Ascending aorta (tissue), 2 donors: ENCODE measurements around the gene ABCC5. TPM values are rescaled to one million over a fixed set of nuclear protein-coding genes. Genes with fewer than 3 reads are reported as not detected.

Experiments
- DNase-seq, 2 donors: peaks; one replicate each; pipeline ENCODE4 v3.0.0-alpha.2; 2019; ENCODE audit warnings: low spot score in 2 of 2
- H3K27ac ChIP-seq, 2 donors: fragments of 200-600 bp; sonication (generic); one replicate each; pipeline ENCODE4 v1.5.1; 2016 to 2017; ENCODE audit warnings: mild to moderate bottlenecking in 1 of 2
- H3K27me3 ChIP-seq: fragments of 200-600 bp; sonication (generic); one replicate; pipeline ENCODE4 v1.5.1; 2017
- H3K36me3 ChIP-seq, 2 donors: fragments of 200-600 bp; sonication (generic); one replicate each; pipeline ENCODE4 v1.5.1; 2016
- H3K4me1 ChIP-seq, 2 donors: fragments of 200-600 bp; sonication (generic); one replicate each; pipeline ENCODE4 v1.5.1; 2016 to 2017; ENCODE audit warnings: mild to moderate bottlenecking in 1 of 2
- H3K4me3 ChIP-seq, 2 donors: fragments of 200-600 bp; sonication (generic); one replicate each; pipeline ENCODE4 v1.5.1; 2016 to 2017; ENCODE audit warnings: mild to moderate bottlenecking in 1 of 2
- H3K9me3 ChIP-seq, 2 donors: fragments of 200-600 bp; sonication (generic); one replicate each; pipeline ENCODE4 v1.5.1; 2016
- CTCF ChIP-seq, 3 experiments: fragments of 200-600 bp in 2 of 3; fragments of 450-650 bp in 1 of 3; sonication (generic) in 2 of 3; IDR thresholded peaks; one replicate each; pipeline ENCODE4 v1.5.1; 2016 to 2019; ENCODE audit warnings: antibody characterized with exemption in 3 of 3, mild to moderate bottlenecking in 1 of 3, moderate library complexity in 1 of 3
- intact Hi-C: fragments of 100-400 bp; cut with DNase I; formaldehyde crosslinking; loops from one replicate; pipeline ENCODE4 v1.15.1; 2023
- total RNA-seq: library from RNA; depleted of rRNA; stranded (reverse); fragments of >200 nt; gene quantifications from one replicate; pipeline ENCODE4 v1.1.0, GENCODE V29; 2016

Gene ABCC5
- total RNA-seq, 1 donor from 2014 or later = 16.2 TPM

GRCh38 chr3:183988216-183988790 is 29.4 kb downstream of the ABCC5 start:
- Histone ChIP-seq H3K4me1 (no peaks in the 10 kb centered on the region), H3K9me3 (no peaks in the 10 kb centered on the region), H3K4me3 (no peak overlapping the region), H3K27me3 (no peaks in the 10 kb centered on the region), H3K27ac (no peak overlapping the region), H3K36me3 (peaks cover 37 to 40% of the 10 kb centered on the region in 2 donors)
- DNase-seq = no peak
- intact Hi-C loops = no loop called here
- TF ChIP-seq CTCF (IDR thresholded peaks at IDR 0.05) = no peak

GRCh38 chr3:183987000-183987600 is 30.6 kb downstream of the ABCC5 start:
- DNase-seq = no peak
- Histone ChIP-seq H3K27me3 (no peaks in the 10 kb centered on the region), H3K4me3 (no peak overlapping the region), H3K27ac (no peak overlapping the region), H3K9me3 (no peaks in the 10 kb centered on the region), H3K4me1 (no peaks in the 10 kb centered on the region), H3K36me3 (peaks cover 43 to 51% of the 10 kb centered on the region in 2 donors)
- intact Hi-C loops = no loop called here
- TF ChIP-seq CTCF (IDR thresholded peaks at IDR 0.05) = no peak

DNA sequence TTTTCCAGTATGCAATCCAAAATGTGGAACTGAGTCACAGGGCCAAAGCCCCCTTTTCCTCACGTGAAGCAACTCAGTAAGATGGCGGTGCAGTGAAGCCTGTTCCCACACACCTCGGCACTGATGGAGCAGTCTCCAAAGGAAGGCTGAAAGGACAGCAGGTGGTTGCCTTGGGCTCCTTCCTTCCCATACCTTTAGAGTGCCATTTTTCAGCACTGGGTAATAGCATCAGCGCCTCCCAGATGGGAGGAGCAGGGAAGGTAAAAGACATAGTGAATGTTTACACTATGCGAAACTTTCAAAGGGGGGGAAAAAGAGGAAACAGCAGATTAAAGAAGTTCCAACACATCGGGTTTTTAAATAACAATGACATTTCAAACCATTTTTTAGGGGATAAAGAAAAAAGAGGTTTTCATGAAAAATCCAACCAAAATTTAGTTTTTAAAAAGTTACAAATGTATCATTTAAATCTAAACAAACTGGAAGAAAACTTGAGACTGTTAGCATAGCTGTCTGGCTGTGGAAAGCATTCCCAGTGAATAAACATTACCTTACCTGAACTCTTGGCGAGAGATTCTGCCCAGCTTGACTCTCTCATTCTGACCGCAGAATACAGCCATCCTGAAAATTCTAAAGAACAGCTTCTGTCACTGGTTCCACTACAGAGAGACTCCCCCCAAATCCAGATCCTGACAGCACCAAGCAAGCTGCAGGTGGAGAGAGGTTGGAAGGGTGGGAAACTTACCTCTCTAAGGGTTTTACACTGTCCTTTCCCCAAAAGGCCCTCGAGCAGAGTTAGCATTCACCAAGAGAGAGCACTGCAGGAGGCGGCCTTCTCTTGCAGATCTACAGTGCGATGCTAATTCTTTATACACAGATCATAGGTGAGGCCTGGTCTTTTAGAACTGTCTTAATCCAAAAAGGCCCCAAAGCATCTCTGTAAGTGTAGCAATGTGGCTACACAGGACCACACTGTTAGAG is 32.6 kb downstream of the ABCC5 start:
- Histone ChIP-seq H3K27ac (no peak overlapping the region), H3K9me3 (no peaks in the 10 kb centered on the region), H3K36me3 (peaks cover 48 to 53% of the 10 kb centered on the region in 2 donors), H3K4me3 (no peak overlapping the region), H3K27me3 (no peaks in the 10 kb centered on the region), H3K4me1 (no peaks in the 10 kb centered on the region)
- intact Hi-C loops = no loop called here
- TF ChIP-seq CTCF (IDR thresholded peaks at IDR 0.05) = no peak
- DNase-seq = no peak

DNA sequence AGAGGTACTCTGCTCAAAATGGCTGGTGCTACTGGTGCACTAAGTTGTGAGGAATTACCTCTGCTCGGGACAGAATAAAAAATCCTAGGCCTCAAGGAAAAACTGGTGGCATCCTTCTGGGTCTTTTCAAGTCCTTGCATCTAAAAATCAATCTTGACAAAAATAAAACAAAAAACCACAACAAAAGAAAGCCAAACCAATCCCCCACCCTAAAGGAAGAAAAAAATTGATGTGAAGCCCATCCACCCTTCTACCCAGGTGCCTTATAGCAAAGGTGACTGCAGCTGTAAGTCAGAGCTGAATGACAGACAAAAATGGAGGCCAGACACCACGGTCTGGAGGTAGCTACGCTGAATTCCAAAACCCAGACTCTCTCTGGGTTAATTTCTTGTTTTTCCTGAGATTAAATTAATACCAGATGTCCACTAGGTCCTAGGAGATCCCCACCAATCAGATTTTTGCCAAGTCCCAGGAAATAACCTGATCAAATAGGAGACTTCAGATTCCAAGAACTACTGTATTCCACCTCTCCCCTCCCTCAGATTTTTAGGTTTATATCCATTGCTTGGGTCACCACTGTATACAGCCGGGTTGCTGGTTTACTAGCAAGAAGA is 33.5 kb downstream of the ABCC5 start:
- no peaks in the 10 kb centered on the region for H3K27me3 ChIP-seq
- no peaks in the 10 kb centered on the region for H3K9me3 ChIP-seq
- H3K4me1 ChIP-seq = no peaks in the 10 kb centered on the region
- H3K36me3 ChIP-seq = peaks cover 48 to 53% of the 10 kb centered on the region in 2 donors
- no peak overlapping the region for H3K4me3 ChIP-seq
- intact Hi-C loops = no loop called here
- no peak for DNase-seq
- H3K27ac ChIP-seq = no peak overlapping the region
- TF ChIP-seq CTCF (IDR thresholded peaks at IDR 0.05) = no peak

GRCh38 chr3:183981990-183982644 is 35.6 kb downstream of the ABCC5 start:
- H3K4me3 ChIP-seq = no peak overlapping the region
- no peak for TF ChIP-seq CTCF (IDR thresholded peaks at IDR 0.05)
- peaks cover 43 to 44% of the 10 kb centered on the region in 2 donors for H3K36me3 ChIP-seq
- H3K27me3 ChIP-seq = no peaks in the 10 kb centered on the region
- H3K27ac ChIP-seq = no peak overlapping the region
- H3K4me1 ChIP-seq = no peaks in the 10 kb centered on the region
- intact Hi-C loops = no loop called here
- H3K9me3 ChIP-seq = no peaks in the 10 kb centered on the region
- no peak for DNase-seq
